ENCODE results near the gene SLX9.
"Not testable (repeated sequence)": the region's sequence is repeated elsewhere in the genome, so short reads cannot be mapped to it uniquely, and the experiment has no call there.

DNA sequence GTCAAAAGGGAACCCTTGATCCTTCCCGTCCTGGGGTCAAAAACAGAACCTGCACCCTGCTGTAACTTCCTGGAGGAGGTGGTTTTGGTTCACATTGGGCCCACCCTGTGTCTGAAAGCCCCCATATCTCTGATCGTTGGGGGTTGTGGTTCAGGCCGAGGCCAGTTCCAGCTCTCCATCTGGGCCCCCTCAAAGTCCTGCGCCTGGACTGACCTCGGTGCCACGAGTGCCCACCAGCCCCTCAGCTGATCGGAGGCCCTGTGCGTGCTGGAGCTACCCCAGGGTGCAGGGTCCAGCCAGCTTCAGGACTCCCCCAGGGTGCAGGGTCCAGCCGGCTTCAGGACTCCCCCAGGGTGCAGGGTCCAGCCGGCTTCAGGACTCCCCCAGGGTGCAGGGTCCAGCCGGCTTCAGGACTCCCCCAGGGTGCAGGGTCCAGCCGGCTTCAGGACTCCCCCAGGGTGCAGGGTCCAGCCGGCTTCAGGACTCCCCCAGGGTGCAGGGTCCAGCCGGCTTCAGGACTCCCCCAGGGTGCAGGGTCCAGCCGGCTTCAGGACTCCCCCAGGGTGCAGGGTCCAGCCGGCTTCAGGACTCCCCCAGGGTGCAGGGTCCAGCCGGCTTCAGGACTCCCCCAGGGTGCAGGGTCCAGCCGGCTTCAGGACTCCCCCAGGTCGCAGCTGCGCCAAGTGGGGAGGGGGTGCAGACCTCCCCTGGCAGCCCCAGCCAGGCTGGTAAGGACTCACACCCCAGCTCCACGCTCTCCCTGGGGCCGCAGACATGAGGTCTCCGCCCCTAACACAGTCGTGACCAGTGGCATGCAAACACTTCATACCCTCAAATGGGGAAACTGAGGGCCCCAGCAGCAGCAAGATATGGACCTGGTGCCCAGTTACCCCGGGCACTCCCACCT is 27.1 kb upstream of the SLX9 start:
- TF ChIP-seq, protein P1, sequence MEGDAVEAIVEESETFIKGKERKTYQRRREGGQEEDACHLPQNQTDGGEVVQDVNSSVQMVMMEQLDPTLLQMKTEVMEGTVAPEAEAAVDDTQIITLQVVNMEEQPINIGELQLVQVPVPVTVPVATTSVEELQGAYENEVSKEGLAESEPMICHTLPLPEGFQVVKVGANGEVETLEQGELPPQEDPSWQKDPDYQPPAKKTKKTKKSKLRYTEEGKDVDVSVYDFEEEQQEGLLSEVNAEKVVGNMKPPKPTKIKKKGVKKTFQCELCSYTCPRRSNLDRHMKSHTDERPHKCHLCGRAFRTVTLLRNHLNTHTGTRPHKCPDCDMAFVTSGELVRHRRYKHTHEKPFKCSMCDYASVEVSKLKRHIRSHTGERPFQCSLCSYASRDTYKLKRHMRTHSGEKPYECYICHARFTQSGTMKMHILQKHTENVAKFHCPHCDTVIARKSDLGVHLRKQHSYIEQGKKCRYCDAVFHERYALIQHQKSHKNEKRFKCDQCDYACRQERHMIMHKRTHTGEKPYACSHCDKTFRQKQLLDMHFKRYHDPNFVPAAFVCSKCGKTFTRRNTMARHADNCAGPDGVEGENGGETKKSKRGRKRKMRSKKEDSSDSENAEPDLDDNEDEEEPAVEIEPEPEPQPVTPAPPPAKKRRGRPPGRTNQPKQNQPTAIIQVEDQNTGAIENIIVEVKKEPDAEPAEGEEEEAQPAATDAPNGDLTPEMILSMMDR (IDR thresholded peaks at IDR 0.05): not testable (repeated sequence)
- not testable (repeated sequence) for TF ChIP-seq EZH2 (IDR thresholded peaks at IDR 0.05; ENCODE audit: borderline replicate concordance, insufficient read depth, low read depth, low read length, poor library complexity, severe bottlenecking)
